Lower leg skin (tissue), 4 donors: ENCODE data around the gene KBTBD7. TPM values are rescaled to one million over a fixed set of nuclear protein-coding genes. Genes with fewer than 3 reads are reported as not detected.

ENCODE experiments used
- DNase-seq, 2 donors: peaks; one replicate each; pipeline ENCODE4 v3.0.0-alpha.2; 2019; ENCODE audit warnings: low spot score in 2 of 2
- H3K4me3 ChIP-seq: fragments of 200-600 bp; sonication (generic); 2 replicates; pipeline ENCODE4 v1.5.1; 2017; ENCODE audit warnings: mild to moderate bottlenecking, low read depth; ENCODE audit not compliant: poor library complexity, severe bottlenecking
- POLR2A ChIP-seq, 2 donors: fragments of 450-650 bp; IDR thresholded peaks; one replicate each; pipeline ENCODE4 v1.6.1; 2016 to 2017; ENCODE audit warnings: antibody characterized with exemption in 2 of 2, mild to moderate bottlenecking in 1 of 2, moderate library complexity in 1 of 2
- WGBS, 2 donors: methylation state at CpG; one replicate each; pipeline ENCODE4 v1.1.5; 2018; 5-methylcytosine and 5-hydroxymethylcytosine counted together
- intact Hi-C: fragments of 100-400 bp; cut with DNase I; formaldehyde crosslinking; loops from one replicate; pipeline ENCODE4 v1.15.0; 2023; ENCODE audit warnings: low total_unique reads
- total RNA-seq, 4 donors: library from RNA; depleted of rRNA; stranded (reverse); fragments of >200 nt; gene quantifications; one replicate each; pipeline ENCODE4 v1.1.0, GENCODE V29; 2016
- TF ChIP-seq, protein P1 (sequence below), 3 donors: fragments of 450-650 bp; IDR thresholded peaks; one replicate each; pipeline ENCODE4 v1.5.1; 2016; ENCODE audit warnings: antibody characterized with exemption in 3 of 3, mild to moderate bottlenecking in 3 of 3, moderate library complexity in 2 of 3

Gene KBTBD7
- total RNA-seq, 4 donors from 2014 or later, result 4.1 to 9.1 (median 6.7) TPM

GRCh38 chr13:41203810-41204209 is 9.4 kb upstream of the KBTBD7 start:
- TF ChIP-seq, protein P1, sequence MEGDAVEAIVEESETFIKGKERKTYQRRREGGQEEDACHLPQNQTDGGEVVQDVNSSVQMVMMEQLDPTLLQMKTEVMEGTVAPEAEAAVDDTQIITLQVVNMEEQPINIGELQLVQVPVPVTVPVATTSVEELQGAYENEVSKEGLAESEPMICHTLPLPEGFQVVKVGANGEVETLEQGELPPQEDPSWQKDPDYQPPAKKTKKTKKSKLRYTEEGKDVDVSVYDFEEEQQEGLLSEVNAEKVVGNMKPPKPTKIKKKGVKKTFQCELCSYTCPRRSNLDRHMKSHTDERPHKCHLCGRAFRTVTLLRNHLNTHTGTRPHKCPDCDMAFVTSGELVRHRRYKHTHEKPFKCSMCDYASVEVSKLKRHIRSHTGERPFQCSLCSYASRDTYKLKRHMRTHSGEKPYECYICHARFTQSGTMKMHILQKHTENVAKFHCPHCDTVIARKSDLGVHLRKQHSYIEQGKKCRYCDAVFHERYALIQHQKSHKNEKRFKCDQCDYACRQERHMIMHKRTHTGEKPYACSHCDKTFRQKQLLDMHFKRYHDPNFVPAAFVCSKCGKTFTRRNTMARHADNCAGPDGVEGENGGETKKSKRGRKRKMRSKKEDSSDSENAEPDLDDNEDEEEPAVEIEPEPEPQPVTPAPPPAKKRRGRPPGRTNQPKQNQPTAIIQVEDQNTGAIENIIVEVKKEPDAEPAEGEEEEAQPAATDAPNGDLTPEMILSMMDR (IDR thresholded peaks at IDR 0.05), result no peak
- no peak for TF ChIP-seq POLR2A (IDR thresholded peaks at IDR 0.05)
- WGBS, 2 donors, result 88% methylated on average over 6 of the region's 6 CpGs
- intact Hi-C loops, result no loop called here
- DNase-seq, result no peak
- no peak overlapping the region for H3K4me3 ChIP-seq

- WGBS, 2 donors, result 72 to 78% methylated on average over 4 of the region's 4 CpGs
- intact Hi-C loops, result no loop called here
- DNase-seq, result no peak
These were observed 5.8 kb upstream of the KBTBD7 start for GRCh38 chr13:41200126-41200525.

DNA sequence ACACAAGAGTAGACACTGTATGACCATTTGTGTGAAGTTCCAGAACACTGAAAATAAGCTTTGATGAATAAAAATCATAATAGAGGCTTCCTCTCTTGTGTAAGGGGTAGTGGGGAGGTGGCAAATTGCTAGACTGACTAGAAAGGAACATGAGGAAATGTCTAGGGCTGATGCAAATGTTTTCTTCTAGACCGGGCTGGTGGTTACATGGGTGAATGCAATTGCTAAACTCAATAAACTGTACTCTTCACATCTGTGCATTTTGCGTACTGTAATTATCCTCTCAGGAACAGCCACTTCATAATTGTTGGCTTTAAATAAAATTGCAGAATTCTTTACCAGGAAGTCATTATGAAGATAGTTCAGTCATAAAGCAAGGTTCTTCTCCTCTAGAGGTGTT is 5.2 kb upstream of the KBTBD7 start:
- no peak overlapping the region for H3K4me3 ChIP-seq
- no peak for TF ChIP-seq POLR2A (IDR thresholded peaks at IDR 0.05)
- TF ChIP-seq, protein P1 (IDR thresholded peaks at IDR 0.05), result no peak
- intact Hi-C loops, result loop anchor here (10.0 kb wide), 1 partner anchor 65 kb away; the partner anchor contains the start of gene KBTBD6
- WGBS, 2 donors, result 69 to 79% methylated on average over 2 of the region's 2 CpGs
- no peak for DNase-seq

More at GRCh38 chr13:41200126-41200525, 5.8 kb upstream of the KBTBD7 start:
- no peak overlapping the region for H3K4me3 ChIP-seq
- TF ChIP-seq, protein P1 (IDR thresholded peaks at IDR 0.05), result no peak
- TF ChIP-seq POLR2A (IDR thresholded peaks at IDR 0.05), result no peak

GRCh38 chr13:41199079-41199478 is 4.7 kb upstream of the KBTBD7 start:
- 83% methylated on average over 5 of the region's 5 CpGs for WGBS, 2 donors
- intact Hi-C loops, result loop anchor here (10.0 kb wide), 1 partner anchor 64 kb away; the partner anchor contains the start of gene KBTBD6
- TF ChIP-seq POLR2A (IDR thresholded peaks at IDR 0.05), result no peak
- TF ChIP-seq, protein P1 (IDR thresholded peaks at IDR 0.05), result no peak

GRCh38 chr13:41196620-41197019 is 2.3 kb upstream of the KBTBD7 start:
- WGBS, 2 donors, result 72 to 77% methylated on average over 2 of the region's 2 CpGs
- DNase-seq, result no peak
- intact Hi-C loops, result loop anchor here (10.0 kb wide), 1 partner anchor 62 kb away; the partner anchor contains the start of gene KBTBD6
- H3K4me3 ChIP-seq, result no peak overlapping the region
- TF ChIP-seq POLR2A (IDR thresholded peaks at IDR 0.05), result no peak

More at GRCh38 chr13:41199079-41199478, 4.7 kb upstream of the KBTBD7 start:
- H3K4me3 ChIP-seq, result no peak overlapping the region
- DNase-seq, result no peak

DNA sequence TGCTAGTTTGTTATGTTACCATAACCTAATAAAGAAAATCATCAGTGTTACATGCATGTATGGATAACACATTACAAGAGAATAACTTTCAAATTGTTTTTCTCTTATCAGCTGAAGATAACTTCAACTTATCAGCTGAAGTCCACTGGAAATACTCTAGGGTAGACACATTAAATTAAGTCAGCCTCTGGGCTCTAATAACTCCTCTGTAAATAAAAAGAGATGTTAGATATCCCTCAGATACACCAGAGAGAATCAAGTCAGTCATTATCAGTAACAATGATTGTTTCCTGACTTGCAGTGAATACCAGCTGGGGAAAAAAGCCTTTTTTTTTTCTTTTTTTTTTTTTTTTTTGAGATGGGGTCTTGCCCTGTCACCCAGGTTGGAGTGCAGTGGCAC is 1.6 kb upstream of the KBTBD7 start:
- DNase-seq, result no peak
- intact Hi-C loops, result loop anchor here (10.0 kb wide), 1 partner anchor 61 kb away; the partner anchor contains the start of gene KBTBD6

More for the DNA sequence above, 1.6 kb upstream of the KBTBD7 start:
- no peak overlapping the region for H3K4me3 ChIP-seq
- TF ChIP-seq, protein P1 (IDR thresholded peaks at IDR 0.05), result no peak
- TF ChIP-seq POLR2A (IDR thresholded peaks at IDR 0.05), result no peak
